Stimulated activated CD4-positive, alpha-beta T cell treated with anti-CD3 and anti-CD28 coated beads, Interleukin-2, amount 100 ng/mL, for 4 hours (primary cell): ENCODE data around the gene WDR74.

Experiments
- DNase-seq: peaks from one replicate; pipeline ENCODE4 v3.0.0-alpha.2; 2020; ENCODE audit warnings: low read depth

The WDR74 gene

DNA sequence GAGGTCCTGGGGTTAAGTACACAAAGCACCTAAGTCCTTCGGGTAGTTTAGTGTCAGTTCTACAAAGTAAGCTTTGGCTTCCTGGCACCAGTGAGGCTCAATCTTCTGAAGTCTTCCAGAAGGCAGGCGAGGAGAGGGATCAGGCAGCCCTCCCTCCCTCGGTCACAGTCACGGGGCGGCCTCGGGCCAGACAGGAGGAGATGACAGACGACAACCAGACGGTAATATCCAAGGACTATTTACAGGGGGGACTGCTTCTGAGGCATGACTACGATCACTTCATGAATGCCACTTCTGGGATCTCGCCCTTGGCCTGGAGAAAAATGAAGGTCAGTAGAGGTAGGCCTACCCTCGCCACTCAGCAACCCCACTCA lies 47.2 kb downstream of the WDR74 start:
- DNase-seq: no peak

GRCh38 chr11:62791501-62792201 lies 47.7 kb downstream of the WDR74 start, which contains the start of gene TMEM223:
TSS of gene TMEM223 (minus strand) at chr11:62792006. CDS start at chr11:62791994, 12 bp downstream.
- peak; percentile 84 for DNase-seq

DNA sequence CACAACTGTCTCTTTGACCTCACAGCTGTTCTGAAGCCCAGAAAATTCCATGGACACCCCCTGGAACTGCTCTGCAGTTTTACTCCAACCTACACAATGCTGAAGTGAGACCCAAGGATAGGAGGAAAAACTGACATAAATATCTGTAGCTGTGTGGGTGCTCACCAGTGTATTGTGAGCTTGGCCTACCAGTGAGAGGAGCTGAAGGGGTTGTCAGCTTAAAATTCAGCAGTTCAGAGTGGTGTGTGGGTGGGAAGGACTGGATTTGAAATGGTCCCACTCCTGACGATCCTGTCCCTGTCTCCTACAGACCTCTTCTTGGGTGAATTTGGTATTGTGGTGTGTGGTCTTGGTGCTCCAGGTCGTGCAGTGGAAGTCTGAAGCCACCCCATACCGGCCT lies 49.8 kb downstream of the WDR74 start:
- DNase-seq: no peak

DNA sequence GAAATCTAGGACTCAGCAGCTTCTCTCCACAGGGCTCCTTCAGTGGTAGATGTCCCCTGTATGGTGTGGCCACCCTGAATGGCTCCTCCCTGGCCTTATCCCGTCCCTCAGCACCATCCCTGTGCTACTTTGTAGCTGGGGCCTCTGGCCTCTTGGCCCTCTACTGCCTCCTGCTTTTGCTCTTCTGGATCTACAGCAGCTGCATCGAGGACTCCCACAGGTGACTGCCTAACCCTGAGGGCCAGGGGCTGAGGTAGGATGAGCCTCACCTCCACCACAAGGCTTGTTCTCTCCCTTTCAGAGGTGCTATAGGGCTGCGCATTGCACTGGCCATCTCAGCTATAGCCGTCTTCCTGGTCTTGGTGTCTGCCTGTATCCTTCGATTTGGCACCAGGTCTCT lies 50.4 kb downstream of the WDR74 start:
- no peak for DNase-seq

DNA sequence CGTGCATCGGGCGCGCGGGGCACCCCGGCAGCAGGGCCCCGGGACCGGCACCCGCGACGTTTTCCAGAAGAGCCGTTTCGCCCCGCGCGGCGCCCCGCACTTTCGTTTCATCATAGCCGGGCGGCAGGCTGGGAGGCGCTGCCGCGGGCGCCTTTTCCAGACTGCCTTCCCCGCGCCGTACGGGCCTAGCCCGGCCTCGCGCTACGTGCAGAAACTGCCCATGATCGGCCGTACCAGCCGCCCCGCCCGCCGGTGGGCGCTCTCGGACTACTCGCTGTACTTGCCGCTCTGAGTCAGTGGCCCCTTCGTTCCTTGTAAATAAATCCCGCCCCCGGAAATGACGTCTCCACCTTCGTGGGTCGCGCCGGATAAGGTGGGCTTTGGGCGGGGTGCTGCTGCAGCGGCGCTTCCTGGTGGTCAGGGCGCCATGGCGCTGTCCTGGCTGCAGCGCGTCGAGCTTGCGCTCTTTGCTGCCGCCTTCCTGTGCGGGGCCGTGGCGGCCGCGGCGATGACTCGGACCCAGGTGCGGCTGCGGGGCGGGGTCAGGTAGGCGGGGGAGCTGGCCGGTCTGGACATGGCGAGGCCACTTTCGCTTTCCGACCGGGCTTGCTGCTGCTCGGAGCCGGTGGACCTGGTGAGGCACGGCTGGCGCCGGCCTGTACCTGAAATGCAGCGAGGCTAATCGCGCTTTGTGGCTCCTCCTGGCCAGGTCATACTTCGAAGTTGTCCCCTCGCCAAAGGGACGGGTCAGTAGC lies 52.2 kb downstream of the WDR74 start, which contains the start of gene TMEM179B:
TMEM179B (plus strand) TSS at position 398 of the 755 bp plus-strand sequence; CDS start at position 428, 30 bp downstream.
- peak; percentile 97 for DNase-seq

DNA sequence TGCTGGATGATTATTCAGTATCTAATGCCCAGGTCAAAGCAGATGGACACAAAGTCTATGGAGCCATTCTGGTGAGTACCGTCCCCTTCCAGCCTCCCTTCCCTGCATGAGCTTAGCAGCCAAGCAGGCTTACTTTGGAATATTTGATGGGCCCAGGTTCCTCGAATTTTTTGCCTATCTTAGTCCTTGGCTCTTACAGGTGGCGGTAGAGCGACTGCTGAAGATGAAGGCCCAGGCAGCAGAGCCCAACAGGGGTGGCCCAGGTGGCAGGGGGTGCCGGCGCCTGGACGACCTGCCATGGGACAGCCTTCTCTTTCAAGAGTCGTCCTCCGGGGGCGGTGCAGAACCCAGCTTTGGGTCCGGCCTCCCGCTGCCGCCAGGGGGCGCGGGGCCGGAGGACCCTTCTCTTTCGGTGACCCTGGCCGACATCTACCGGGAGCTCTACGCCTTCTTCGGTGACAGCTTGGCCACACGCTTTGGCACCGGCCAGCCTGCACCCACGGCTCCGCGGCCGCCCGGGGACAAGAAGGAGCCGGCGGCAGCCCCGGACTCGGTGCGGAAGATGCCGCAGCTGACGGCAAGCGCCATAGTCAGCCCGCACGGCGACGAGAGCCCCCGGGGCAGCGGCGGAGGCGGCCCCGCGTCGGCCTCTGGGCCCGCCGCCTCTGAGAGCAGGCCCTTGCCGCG lies 52.9 kb downstream of the WDR74 start:
- peak; percentile 73 for DNase-seq
